ENCODE results near the gene PHOSPHO1.

DNA sequence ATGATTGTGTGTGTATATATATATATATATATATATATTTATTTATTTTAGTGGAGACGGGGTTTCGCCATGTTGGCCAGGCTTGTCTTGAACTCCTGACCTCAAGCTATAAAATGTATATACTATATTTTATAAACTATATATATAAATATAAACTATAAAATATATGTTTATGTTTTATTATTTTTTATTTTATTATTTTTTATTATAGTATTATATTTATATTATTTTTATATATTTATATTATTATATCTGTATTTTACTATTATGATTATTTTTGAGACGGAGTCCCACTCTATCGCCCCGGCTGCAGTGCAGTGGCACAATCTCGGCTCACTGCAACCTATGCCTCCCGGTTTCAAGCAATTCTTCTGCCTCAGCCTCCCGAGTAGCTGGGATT, 10.5 kb upstream of the PHOSPHO1 start:
- TF ChIP-seq, protein P1, sequence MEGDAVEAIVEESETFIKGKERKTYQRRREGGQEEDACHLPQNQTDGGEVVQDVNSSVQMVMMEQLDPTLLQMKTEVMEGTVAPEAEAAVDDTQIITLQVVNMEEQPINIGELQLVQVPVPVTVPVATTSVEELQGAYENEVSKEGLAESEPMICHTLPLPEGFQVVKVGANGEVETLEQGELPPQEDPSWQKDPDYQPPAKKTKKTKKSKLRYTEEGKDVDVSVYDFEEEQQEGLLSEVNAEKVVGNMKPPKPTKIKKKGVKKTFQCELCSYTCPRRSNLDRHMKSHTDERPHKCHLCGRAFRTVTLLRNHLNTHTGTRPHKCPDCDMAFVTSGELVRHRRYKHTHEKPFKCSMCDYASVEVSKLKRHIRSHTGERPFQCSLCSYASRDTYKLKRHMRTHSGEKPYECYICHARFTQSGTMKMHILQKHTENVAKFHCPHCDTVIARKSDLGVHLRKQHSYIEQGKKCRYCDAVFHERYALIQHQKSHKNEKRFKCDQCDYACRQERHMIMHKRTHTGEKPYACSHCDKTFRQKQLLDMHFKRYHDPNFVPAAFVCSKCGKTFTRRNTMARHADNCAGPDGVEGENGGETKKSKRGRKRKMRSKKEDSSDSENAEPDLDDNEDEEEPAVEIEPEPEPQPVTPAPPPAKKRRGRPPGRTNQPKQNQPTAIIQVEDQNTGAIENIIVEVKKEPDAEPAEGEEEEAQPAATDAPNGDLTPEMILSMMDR (IDR thresholded peaks at IDR 0.05; ENCODE audit: low read length): no peak
- TF ChIP-seq EZH2 (optimal IDR thresholded peaks at IDR 0.05; ENCODE audit: low read depth, low read length) (no peak), EZH2phosphoT487 (IDR thresholded peaks at IDR 0.05; ENCODE audit: low read length) (no peak)
